ACHN (cell line): ENCODE data around the gene PARN.

ENCODE experiments used
- DNase-seq: peaks from one replicate; pipeline ENCODE4 v3.0.0-alpha.2; 2015
- in situ Hi-C: cut with HindIII; loops from 2 replicates; pipeline ENCODE4 v1.10.0; 2017; ENCODE audit warnings: low sequenced_read_pairs, low pct_ligation_motif_present, low pct_unique_long_range_greater_than_20kb

PARN gene

DNA sequence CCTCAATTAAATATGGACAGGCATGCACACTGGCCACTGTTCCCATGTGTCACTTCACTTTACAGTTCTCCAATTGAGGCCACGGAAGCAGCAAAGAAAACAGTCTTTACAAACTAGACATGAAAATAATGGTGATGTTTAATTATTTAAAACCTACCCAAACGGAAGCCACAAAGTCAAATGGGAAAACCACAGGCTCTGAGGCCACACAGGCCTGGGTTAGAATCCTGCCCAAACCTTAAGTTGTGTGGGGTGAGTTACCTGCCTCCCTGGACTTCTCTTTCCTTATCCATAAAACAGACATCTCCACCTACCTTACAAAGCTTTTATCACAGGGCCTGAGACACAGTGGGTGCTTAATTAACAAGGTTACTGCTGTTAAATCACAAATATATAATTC, 137.4 kb downstream of the PARN start:
- DNase-seq = no peak
- in situ Hi-C loops = no loop called here

DNA sequence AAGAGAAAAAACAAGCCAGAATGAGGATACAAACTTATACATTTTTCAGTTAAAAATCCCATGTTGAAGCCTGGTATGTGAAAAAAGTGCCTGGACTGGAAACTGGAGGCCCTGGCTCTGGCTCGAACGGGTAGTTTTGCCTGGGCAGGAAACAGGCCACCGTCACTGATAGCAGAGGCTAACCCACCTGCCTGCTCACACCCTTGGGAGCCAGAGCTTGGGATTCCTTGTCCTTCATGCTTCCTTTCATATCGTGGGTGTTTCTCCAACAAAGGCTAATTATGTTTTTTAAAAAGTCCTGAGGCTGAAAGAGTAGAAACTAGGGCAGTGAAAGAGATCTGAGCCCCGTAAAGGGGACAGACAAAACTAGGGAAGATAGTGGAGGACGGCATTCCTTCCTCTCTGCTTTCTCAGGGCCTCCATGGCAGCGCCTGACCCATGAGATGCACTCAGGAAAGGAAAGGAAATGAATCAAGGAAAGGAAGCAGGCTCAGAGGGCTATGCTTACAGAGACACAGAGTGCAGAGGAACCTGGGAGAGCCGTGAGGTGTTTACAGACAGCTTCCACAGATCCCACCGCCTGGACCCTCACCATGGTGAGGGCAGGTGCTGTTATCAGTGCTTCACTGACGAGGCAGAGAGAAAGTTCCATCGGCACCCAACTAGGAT, 138.1 kb downstream of the PARN start:
- in situ Hi-C loops = no loop called here
- DNase-seq = no peak

DNA sequence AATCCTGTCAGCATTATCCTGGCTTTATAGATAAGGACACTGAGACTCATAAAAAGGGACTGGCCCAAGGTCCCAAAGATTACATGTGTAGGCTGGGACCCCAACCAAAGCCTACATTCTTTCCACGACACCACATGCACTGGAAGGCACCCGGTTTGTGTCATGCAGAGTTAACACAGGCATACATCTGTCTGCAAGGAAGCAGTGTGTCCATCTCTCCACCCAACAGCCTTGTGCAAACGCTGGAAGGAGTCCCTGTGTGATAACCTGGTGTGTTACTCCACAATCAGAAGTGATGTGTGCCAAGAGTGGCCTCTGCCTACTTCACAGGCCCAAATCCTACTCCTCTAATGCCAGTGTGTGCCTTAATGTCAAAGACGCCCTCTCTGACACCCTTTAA, 139.8 kb downstream of the PARN start:
- DNase-seq = no peak
- in situ Hi-C loops = no loop called here

DNA sequence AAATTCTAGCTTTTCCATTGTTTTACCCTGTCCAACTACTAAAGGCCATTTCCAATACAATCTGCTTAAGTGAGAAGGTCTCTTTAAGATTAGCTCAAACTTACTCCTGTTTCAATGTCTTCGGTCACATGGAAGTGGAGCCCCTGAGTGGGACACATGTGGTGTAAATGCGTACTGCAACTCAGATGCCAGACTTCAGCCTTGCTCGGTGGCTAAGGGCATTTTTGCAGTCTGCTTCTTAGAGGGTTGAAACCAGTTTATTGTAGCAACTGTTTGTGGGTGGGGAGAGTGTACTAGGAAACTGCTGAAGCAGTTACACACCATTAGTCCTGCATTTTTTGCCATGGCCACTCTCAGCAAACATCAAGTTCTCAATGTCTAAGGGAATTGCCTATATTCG, 140.6 kb downstream of the PARN start:
- DNase-seq = peak; percentile 53
- in situ Hi-C loops = no loop called here

DNA sequence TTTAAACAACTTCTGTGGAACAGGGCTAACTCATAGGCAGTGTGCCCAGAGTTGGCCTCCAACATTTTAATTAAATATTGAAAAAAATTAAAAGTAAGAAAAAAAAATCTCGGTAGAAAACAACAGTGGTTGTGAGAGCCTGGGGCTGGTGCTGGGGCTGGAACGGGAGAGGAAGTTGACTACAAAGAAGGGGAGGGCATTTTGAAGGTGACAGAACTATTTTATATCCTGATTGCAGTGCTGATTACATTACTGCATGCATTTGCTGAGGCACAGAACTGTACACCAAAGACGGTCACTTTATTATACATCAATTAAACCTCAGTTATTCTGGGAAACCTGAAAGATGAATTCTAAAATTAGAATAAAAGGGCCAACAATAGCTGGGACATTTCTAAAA, 142.5 kb downstream of the PARN start:
- no peak for DNase-seq
- in situ Hi-C loops = no loop called here

DNA sequence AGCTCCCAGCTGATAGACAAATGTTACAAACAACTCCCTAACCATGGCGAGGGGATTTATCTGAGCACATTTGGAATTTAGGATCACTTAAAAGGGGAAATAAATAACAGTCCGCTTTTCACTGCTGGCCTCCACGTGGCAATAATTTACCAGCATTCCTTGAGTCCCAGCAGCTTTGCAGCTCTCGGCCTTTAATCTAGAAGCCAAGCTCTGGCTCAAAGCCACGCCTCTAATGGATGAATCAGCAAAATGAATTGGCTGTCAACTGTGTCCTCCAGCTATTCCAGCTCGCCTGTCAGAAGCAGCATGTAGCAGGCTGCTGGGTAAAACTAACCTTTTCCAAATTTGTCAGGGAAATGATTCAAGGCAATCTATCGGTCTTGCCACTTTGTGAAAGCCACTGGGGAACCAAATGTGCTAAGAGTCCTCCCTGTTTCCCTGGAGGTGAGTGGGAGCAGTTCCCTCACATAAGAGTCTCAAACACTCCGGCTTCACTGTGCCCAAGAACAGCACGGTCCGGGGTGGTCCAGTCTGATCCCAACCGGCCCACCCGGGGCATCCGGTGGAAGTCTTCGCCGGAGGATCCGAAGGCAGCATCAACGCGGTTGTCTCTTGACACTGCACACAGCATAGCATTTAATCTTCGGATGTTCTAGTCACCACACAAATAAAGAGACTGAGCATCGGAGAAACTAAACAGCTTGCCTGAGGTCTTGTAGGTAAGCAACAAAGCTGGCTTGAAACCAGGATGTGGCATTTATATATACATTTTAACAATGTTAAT, 143.3 kb downstream of the PARN start:
- DNase-seq = peak; percentile 97
- in situ Hi-C loops = no loop called here

DNA sequence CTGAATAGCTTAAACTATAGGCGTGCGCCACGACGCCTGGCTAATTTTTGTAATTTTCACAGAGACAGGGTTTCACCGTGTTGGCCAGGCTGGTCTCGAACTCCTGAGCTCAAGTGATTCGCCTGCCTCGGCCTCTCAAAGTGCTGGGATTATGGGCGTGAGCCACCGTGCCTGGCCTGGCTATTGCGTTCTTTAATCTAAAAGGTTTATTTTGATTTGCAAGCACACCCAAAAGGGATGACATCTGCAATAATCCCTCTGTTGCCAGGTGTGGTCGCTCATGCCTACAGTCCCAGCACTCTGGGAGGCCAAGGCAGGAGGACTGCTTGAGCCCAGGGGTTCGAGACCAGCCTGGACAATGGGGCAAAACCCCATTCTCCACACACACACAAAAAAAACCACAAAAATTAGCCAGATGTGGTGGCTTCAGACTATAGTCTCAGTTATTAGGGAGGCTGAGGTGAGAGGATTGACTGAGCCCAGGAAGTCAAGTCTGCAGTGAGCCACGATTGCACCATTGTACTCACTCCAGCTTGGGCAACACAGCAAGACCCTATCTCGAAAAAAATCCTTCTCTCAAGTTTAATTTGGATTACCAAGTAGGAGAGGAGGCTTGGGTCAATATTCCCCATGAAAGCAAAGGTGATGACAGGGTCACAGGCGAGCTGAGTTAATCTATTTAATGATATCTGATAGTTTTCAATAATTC, 144.1 kb downstream of the PARN start:
- in situ Hi-C loops = no loop called here
- DNase-seq = no peak

DNA sequence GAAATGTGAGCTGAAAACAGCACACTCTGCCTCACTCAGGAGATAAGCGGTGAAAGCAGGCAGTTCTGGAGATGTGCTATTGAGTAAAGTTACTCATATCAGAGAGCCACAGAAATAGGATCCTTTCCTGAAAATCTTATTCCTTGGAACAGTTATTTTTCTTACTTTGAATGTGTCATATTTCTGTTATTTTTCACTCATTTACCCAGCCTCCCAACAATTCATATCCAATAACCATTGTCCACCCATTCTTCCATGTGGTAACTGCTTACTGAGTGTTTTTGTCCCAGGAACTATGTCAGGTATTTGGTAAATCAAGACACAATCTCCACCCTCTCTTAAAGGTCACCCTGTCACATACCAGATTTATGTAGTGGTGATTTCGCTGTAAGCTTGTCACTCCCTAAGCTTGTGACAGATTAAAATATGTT, 144.9 kb downstream of the PARN start:
- in situ Hi-C loops = no loop called here
- DNase-seq = no peak

DNA sequence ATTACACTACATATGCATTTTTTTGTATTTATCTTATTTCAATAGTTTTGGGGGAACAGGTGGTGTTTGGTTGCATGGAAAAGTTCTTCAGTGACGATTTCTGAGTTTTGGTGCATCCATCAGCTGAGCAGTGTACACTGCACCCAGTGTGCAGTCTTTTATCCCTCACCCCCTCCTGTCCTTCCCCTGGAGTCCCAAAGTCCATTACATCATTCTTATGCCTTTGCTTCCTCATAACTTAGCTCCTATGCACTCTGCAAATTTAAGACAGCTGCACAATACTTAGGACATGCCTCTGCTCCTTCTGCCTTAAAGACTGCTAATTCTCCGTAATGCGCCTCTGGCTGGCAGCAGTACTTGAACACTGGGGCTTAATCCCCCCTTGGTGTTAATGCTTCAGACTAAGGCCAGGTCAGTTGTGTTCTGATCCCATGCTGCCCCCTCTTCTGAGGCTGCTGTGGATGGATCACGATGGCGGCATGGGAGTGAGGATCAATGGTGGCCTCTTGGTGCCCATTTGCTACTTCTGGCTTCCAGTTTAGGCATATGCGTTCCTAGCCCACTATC, 146.2 kb downstream of the PARN start:
- in situ Hi-C loops = no loop called here
- no peak for DNase-seq

DNA sequence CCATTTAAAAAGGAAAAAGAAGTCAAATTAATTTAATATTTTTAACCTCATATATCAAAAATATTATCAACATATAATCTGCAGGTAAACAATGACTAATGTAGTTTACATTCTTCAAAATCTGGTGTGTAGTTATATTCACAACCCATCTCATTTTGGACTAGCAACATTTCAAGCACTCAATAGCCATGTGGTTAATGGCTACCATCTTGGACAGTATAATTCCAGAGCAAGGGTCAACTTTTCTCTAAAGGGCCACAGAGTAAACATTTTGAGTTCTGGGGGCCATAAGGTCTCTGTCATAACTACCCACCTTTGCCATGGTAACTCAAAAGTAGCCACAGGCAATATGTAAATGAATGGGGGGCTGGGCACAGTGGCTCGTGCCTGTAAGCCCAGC, 153.9 kb downstream of the PARN start:
- in situ Hi-C loops = no loop called here
- no peak for DNase-seq

DNA sequence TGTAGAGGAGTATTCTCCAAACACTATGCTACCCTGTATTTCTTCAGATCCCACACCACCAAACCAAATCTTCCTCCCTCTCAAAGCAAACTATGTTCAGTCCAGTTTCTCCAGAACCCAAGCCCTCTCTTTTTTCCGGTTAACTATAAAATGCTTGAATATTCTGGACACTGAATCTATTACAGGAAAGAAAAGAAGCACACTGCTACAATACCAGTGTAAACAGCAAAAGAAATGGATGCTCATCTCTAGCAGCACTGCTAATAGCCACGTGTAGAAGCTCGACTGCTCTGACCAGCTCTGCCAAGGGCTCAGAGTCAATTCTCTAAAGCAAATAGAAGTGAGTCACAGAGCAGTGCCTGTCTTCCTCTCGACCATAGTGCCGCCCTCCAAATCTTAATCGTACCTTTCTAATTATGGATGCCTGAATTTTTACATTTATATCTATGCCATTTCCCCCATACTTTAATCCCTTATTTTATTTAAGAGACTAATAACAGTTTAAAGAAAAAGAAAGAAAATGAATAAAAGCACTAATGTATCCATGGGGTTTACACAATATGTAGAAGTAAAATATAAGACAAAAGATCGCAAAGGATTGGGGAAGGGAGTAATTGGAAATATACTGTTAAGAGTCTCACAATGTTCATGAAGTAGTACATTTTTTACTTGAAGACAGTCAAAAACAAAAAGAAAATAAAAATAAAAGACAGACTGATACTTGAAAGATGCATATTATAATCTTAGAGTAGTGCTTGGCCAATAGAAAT, 154.5 kb downstream of the PARN start:
- no peak for DNase-seq

DNA sequence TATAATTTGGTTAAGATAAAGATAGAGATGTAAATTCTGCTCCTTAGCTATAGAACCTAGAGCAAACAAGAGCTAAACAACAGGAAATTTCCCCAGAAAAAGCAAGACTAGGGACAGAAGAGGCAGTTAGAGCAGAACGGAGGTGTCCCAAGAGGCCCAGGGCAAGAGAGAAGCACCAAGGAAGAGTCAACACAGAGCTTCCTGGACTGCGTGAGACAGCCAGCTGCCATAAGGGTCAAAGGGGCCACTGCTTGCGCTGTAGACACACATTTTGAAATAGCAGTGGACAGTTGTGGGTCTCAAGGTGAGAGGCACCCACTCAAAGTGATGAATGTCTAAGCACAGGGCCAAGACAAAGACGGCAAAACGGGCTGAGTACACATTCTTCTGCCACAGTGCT, 156.6 kb downstream of the PARN start:
- in situ Hi-C loops = no loop called here
- no peak for DNase-seq

More for the DNA sequence above, 154.5 kb downstream of the PARN start:
- in situ Hi-C loops = no loop called here

DNA sequence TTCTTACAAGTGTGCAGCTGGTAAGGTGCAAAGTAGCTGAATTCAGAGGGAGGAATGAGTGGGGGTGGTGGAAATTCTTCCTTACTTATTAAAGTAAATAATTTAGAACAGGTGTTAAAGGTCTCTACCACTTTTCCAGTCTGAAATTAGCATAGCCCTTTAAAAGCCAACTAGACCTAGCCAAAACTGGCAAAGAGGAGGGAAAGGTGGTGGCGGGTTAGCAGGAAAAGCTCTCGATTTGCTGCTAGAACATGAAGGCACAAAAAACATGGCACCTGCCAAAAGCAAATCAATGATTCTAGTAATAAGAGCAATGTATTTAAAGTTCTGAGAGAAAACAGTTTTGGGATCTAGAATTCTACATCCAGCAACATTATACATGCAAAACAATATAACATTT, 157.7 kb downstream of the PARN start:
- in situ Hi-C loops = no loop called here
- DNase-seq = no peak

DNA sequence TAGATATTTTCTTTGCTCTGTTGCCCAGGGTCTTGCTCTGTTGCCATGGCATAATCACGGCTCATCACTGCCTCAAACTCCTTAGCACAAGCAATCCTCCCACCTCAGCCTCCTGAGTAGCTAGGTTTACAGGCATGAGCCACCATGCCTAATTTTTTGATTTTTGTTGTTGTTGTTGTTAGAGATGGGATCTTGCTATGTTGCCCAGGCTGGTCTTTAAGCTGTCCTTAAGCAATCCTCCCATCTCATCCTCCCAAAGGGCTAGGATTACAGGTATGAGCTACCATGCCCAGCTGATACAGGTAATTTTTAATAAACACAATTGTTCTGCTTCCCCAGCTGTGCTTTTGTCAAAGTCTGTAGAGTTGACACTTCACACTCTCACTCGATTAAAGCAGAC, 159.3 kb downstream of the PARN start:
- no peak for DNase-seq
- in situ Hi-C loops = no loop called here

DNA sequence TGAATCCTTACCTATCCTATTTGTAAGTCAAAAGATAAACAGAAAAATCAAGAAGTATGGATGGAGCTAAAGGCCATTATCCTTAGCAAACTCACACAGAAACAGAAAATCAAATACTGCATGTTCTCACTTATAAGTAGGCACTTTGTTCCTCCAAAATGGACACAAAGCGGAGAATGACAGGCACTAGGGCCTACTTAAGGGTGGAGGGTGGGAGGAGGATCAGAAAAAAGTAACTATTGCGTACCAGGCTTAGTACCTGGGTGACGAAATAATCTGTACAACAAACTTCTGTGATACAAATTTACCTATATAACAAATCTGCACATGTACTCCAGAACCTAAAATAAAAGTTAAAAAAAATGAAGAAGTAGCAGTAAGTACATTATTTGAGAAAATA, 164.3 kb downstream of the PARN start:
- in situ Hi-C loops = no loop called here
- DNase-seq = no peak

DNA sequence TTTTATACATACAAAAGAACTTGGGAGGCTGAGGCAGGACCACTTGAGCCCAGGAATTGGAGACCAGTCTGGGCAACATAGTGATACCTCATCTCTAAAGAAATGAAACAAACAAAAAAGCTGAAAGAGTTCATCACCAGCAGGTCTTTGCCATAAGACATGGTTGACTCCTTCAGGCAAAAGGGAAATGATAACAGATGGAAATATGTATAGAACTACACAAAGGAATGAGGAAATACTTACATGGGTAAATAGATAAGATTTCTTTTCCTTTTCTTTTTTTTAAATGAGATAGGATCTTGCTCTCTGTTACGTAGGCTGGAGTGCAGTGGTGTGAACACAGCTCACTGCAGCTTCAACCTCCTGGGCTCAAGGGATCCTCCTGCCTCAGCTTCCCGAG, 165.3 kb downstream of the PARN start:
- no peak for DNase-seq
- in situ Hi-C loops = no loop called here

DNA sequence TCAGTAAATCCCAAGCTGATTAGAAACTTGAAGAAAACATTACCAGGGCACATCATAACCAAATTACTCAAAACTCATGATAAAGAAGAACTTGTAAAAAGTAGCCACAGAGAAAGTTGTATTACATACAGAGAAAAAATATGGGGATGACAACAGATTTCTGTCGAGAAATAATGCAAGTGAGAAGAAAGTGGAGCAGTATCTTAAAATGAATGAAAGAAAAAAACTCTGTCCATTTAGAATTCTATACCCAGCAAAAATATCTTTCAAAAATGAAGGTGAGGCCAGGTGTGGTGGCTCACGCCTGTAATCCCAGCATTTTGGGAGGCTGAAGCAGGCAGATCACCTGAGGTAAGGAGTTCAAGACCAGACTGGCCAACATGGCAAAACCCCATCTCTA, 165.9 kb downstream of the PARN start:
- in situ Hi-C loops = no loop called here
- DNase-seq = peak; percentile 34

DNA sequence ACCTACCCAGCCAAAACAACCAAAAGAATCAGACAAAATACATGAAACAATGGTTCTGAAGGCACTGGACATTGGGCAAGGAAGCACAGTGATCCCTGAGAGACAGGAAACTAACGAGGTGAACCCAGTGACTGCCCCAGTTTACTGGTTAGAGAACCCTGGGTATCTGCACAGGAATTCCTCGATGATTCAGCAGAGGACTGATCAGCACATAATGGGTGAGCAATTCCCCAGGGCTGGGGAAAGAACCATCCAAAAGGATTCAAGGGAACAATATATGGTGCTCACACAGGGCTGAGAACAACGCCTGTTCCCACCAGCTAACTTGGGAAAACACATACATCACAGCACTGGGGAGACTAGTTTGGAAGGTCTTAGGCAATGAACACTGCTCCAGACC, 167.2 kb downstream of the PARN start:
- in situ Hi-C loops = no loop called here
- no peak for DNase-seq

DNA sequence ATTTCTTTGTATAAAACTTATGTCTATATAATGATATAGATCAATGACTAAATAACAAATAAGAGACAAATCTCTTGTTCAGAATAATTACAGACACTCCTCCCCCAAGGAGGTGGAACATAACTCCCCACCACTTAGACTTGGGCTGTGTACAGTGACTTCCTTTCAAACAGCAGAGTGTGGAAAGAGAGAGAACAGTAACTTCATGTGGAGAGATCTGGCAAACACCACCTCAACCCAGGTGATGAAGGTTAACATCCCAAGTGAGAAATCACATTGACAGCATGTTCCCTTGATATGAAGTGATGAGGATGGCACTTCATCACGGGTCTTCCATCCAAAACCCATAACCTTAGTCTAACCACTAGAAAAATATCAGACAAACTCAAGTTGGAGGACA, 169.3 kb downstream of the PARN start:
- in situ Hi-C loops = no loop called here
- DNase-seq = no peak
